Right lung (tissue), 5 donors: ENCODE measurements around the gene GPR108. TPM values are rescaled to one million over a fixed set of nuclear protein-coding genes. Genes with fewer than 3 reads are reported as not detected.
"Not testable (repeated sequence)": the region's sequence is repeated elsewhere in the genome, so short reads cannot be mapped to it uniquely, and the experiment has no call there.

Source experiments
- DNase-seq, 2 donors: peaks; one replicate each; pipeline ENCODE4 v3.0.0-alpha.2; 2013
- polyA plus RNA-seq, 5 donors: library from polyadenylated mRNA; unstranded; fragments of 120-200 nt; gene quantifications; one replicate each; pipeline versions ENCODE4 v1.2.1 to v1.2.3, GENCODE V29; 2013; ENCODE audit warnings: inconsistent platforms in 1 of 5, low replicate concordance in 1 of 5; ENCODE audit not compliant: insufficient read length in 5 of 5, insufficient read depth in 1 of 5

GPR108 gene
- polyA plus RNA-seq, 5 donors, result 39.3 to 92.3 (median 63.7) TPM

DNA sequence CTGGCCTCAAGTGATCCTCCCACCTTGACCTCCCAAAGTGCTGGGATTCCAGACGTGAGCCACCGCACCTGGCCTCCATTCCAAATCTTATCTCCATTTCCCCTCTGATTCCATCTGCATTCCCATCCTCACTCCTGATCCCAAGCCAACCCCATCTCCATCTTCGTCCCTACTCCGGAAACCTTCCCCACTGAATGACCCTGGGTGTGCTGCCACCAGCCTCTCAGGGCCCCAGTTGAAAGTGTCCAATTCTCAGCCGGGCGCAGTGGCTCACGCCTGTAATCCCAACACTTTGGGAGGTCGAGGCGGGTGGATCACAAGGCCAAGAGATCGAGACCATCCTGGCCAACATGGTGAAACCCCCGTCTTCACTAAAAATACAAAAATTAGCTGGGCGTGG, 28.5 kb downstream of the GPR108 start:
- not testable (repeated sequence) for DNase-seq

- no peak for DNase-seq
These were observed 29.0 kb downstream of the GPR108 start for GRCh38 chr19:6708346-6708745.

GRCh38 chr19:6707658-6708018, 29.7 kb downstream of the GPR108 start:
- DNase-seq, result no peak

GRCh38 chr19:6707011-6707657, 30.2 kb downstream of the GPR108 start:
- no peak for DNase-seq

GRCh38 chr19:6706633-6706958, 30.8 kb downstream of the GPR108 start:
- DNase-seq, result no peak

- no peak for DNase-seq
These were observed 31.3 kb downstream of the GPR108 start for GRCh38 chr19:6705931-6706632.

- DNase-seq, result no peak
These were observed 36.6 kb downstream of the GPR108 start for GRCh38 chr19:6700586-6701316.

GRCh38 chr19:6699935-6700334, 37.4 kb downstream of the GPR108 start:
- DNase-seq, result no peak

GRCh38 chr19:6697291-6697690, 40.1 kb downstream of the GPR108 start:
- no peak for DNase-seq

DNA sequence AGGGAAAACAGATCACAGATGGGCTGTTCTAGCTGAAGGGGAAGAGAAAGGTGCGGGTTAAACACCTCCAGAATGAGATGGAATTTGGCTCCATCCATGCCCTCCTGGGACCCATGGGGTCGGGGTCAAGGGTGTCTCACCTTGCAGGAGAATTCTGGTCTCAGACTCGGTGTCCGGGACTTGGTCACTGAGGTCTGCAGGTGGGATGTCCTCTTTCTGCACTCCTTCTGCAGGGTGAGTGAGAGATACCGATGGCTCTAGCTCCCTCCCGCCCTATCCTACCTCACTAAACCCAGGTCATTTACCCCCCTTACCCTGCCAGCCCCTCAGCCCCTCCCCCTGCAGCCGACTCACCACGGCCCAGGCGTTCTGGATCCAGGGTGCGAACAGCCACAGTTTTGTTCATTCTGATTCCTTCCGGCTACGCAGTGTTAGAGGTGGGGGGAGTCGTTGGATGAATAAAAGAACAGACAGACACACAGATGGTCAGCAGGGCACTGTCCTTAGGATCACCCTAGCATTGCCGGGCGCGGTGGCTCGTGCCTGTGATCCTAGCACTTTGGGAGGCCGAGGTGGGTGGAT, 41.0 kb downstream of the GPR108 start:
- no peak for DNase-seq

GRCh38 chr19:6694147-6694815, 43.1 kb downstream of the GPR108 start:
- DNase-seq, result no peak

DNA sequence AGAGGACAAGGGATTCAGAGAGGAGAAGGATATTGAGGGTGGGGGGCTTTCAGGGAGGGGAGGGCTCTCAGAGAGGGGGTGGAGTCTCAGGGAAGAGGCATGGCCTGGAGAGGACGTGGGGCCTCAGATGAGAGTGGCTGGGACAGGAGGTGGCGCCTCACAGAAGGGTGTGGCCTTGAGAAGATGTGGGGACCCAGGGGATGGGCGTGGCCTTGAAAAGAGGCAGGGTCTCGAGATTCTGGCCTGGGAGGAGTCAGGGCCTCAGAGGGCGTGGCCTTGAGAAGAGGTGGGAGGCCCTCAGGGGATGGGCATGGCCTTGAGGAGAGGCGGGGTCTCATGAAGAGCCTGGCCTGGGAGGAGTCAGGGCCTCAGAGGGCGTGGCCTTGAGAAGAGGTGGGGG, 43.7 kb downstream of the GPR108 start:
- DNase-seq, result no peak

DNA sequence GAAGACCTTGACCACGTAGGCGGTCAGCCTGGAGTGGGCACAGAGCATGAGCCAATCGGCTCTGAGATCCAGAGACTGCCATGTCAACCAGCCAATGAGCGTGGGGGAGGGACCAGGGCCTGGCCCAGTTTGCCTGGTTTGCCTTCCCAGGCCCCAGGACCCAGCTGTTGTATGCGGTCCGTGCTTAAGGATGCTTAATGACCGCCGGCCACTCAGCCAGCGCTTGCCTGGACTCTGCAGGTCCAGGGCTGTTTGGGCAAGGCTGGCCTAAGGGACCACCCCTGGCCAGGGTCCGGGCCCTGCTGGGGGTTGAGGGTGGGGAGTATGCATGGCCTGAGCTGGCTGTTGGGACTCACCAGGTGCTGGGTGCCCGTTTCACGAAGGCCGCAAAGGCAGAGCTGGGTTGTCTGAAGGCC, 44.3 kb downstream of the GPR108 start:
- no peak for DNase-seq

DNA sequence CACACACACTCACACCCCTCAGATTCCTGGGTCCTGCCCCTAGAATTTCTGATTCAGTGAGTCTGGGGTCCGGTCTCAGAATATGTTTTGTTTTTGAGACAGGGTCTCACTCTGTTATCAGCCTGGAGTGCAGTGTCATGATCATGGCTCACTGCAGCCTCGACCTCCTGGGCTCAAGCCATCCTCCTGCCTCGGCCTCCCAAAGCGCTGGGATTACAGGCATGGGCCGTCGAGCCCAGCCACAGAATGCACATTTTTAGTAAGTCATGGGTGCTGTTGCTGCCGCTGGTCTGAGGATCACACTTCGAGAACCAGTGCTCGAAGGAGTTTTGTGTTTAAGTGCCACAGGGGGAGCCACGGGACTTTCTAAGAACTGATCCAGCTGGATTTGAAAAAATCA, 45.4 kb downstream of the GPR108 start:
- no peak for DNase-seq

GRCh38 chr19:6691342-6691741, 46.0 kb downstream of the GPR108 start:
- DNase-seq, result no peak

DNA sequence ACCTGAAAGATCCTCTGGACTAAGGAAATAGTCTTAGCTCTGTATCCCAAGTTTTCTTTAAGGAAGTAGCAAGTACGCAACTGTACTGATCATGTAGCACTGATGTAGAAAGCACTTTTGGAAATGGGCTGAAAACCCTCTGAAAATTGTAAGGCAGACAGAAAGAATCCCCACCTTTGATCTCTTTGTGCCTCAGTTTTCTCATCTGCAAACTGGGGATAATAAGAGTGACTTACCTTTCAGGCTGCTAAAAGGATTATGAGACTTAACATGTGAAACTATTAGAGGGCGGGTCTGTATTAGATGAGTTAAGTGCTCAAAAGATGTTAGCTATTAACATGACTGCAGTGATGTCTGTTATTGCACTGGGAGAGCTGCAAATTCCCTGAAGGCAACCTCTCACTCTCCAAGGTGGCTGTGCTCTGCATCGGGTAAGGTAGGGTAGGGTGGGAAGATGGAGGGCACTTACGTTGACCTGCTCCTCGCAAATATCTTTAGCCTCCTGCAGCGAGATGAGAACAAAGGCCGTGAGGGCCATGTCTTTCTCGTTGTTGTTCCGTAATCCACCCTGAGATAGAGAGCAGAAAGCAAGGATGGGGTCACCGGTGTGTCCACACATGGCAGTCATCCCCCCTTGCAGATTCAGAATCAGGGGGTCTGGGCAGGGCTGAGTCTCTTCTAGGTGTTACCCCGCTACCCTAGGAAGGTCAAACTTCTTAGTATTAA, 47.1 kb downstream of the GPR108 start:
- DNase-seq, result no peak

DNA sequence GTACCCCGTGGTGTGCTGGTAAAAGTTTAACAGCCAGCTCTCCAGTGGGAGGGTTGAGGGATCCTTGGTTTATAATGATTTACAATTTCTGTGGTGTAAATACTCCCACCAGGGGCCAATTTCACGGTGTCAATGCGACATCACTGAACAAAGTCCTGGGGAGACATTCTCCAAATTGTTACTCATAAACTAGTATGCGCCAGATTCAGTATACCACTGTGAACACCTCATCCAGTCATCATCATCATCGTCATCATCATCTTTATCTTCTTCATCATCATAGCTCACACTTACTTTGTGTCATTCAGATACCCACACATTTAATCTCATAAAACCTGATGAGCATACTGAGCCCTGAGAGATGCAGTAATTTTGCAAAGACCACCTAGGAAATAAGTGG, 50.3 kb downstream of the GPR108 start:
- no peak for DNase-seq

DNA sequence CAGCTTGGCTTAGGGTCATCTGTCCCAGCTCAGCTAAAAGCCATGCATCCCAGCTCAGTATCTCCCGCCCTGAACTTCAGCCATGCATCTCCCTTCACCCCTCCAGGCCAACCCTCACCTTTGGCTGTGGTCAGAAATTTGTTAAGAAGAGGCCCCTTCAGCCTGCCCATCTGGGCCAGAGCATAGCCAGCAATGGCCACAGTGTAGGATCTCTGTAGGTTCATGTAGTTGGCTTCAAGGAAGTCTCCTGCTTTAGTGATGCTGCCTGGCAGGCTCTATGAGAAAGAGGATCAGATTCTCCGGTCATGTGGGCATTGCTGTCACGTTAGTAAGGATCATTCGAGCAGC, 50.8 kb downstream of the GPR108 start:
- DNase-seq, result no peak

GRCh38 chr19:6685962-6686627, 51.3 kb downstream of the GPR108 start:
- no peak for DNase-seq

GRCh38 chr19:6685482-6685881, 51.9 kb downstream of the GPR108 start:
- DNase-seq, result no peak

DNA sequence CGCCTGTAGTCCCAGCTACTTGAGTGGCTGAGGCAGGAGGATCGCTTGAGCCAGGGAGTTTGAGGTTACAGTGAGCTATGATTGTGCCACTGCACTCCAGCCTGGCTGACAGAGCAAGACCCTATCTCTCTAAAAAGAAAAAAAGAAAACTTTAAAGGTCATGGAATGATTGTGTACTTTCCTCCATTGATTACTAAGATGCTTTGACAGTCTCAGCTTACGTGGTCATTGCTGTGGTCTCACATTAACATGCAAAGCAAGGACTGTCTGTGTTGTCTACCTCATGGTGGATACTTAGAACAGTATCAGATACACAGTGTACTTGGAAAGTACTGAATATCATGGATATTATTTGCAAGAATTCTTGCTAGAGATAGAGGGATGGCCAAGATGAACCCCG, 53.4 kb downstream of the GPR108 start:
- DNase-seq, result no peak
